SW 1271 (cell line): Measurements from ENCODE around the gene TFDP3.
A peak's percentile ranks its signal among the peaks of the same experiment; 100 is the strongest.

Source experiments
- DNase-seq, 2 experiments: peaks; one replicate each; lab custom pipeline; 2025; lab: John Stamatoyannopoulos, UW

Gene TFDP3

GRCh38 chrX:133185938-133186337, 32.2 kb downstream of the TFDP3 start:
- no peak for DNase-seq

- DNase-seq, result no peak
Measured at GRCh38 chrX:133185119-133185518, 33.0 kb downstream of the TFDP3 start.

- DNase-seq, result no peak
Measured at GRCh38 chrX:133183806-133184205, 34.3 kb downstream of the TFDP3 start.

- no peak for DNase-seq
Measured at GRCh38 chrX:133179500-133179899, 38.7 kb downstream of the TFDP3 start.

GRCh38 chrX:133177202-133177601, 41.0 kb downstream of the TFDP3 start:
- no peak for DNase-seq

GRCh38 chrX:133175605-133176004, 42.5 kb downstream of the TFDP3 start:
- no peak for DNase-seq

GRCh38 chrX:133175162-133175561, 43.0 kb downstream of the TFDP3 start:
- DNase-seq, result no peak

- peak in 1 of 2 experiments; percentile 6 for DNase-seq
Measured at GRCh38 chrX:133171962-133172708, 46.0 kb downstream of the TFDP3 start.
